SW 1271 (cell line): Measurements from ENCODE around the gene WDFY2.
A peak's percentile ranks its signal among the peaks of the same experiment; 100 is the strongest.

Source experiments
- DNase-seq, 2 experiments: peaks; one replicate each; lab custom pipeline; 2025; lab: John Stamatoyannopoulos, UW

WDFY2 gene

GRCh38 chr13:51713807-51714206 lies 129.5 kb downstream of the WDFY2 start:
- no peak for DNase-seq

GRCh38 chr13:51714663-51715168 lies 130.5 kb downstream of the WDFY2 start:
- DNase-seq = peak; percentile 56 to 75

GRCh38 chr13:51715613-51716012 lies 131.4 kb downstream of the WDFY2 start:
- no peak for DNase-seq

- DNase-seq = no peak
Observed at GRCh38 chr13:51717786-51718398, 133.6 kb downstream of the WDFY2 start.

GRCh38 chr13:51719394-51719793 lies 135.1 kb downstream of the WDFY2 start:
- DNase-seq = no peak

GRCh38 chr13:51721496-51721895 lies 137.2 kb downstream of the WDFY2 start:
- no peak for DNase-seq

GRCh38 chr13:51723529-51723928 lies 139.3 kb downstream of the WDFY2 start:
- DNase-seq = no peak

- no peak for DNase-seq
Observed at GRCh38 chr13:51724721-51725120, 140.5 kb downstream of the WDFY2 start.

GRCh38 chr13:51726446-51727193 lies 142.4 kb downstream of the WDFY2 start:
- DNase-seq = no peak

GRCh38 chr13:51727634-51728274 lies 143.5 kb downstream of the WDFY2 start:
- no peak for DNase-seq

- DNase-seq = no peak
Observed at GRCh38 chr13:51728275-51728673, 144.0 kb downstream of the WDFY2 start.

- DNase-seq = no peak
Observed at GRCh38 chr13:51728972-51729371, 144.7 kb downstream of the WDFY2 start.

- peak in 1 of 2 experiments; percentile 43 for DNase-seq
Observed at GRCh38 chr13:51729866-51730553, 145.7 kb downstream of the WDFY2 start.

GRCh38 chr13:51730927-51731326 lies 146.7 kb downstream of the WDFY2 start:
- DNase-seq = no peak

- peak in 1 of 2 experiments; percentile 26 for DNase-seq
Observed at GRCh38 chr13:51731759-51732158, 147.5 kb downstream of the WDFY2 start.

GRCh38 chr13:51733374-51734298 lies 149.4 kb downstream of the WDFY2 start:
- peak in 1 of 2 experiments; percentile 26 for DNase-seq

- no peak for DNase-seq
Observed at GRCh38 chr13:51734786-51735185, 150.5 kb downstream of the WDFY2 start.

- no peak for DNase-seq
Observed at GRCh38 chr13:51737609-51738008, 153.3 kb downstream of the WDFY2 start.

- DNase-seq = no peak
Observed at GRCh38 chr13:51738226-51738905, 154.1 kb downstream of the WDFY2 start.

- DNase-seq = no peak
Observed at GRCh38 chr13:51739027-51739764, 154.9 kb downstream of the WDFY2 start.
